ENCODE results near the gene MESD.

The MESD gene

DNA sequence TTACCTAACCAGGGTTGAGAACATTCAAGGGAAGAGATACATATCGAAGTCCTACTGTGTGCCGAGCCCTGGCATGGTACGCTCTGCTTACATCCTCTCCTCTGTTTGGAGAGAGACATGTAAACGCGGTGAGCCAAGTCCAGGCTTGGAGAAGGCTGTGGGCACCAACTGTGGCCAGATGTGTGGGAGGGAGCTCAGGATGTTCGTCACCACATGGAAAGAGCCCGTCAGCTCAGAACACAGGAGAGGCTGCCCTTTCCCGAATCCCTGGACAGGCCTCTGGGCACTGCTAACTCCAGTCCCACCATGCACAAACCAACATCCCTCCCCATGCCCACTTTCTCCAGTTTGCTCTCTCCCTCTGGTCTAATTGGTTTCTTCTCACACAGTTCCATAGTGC is 43.0 kb downstream of the MESD start:
- H3K4me3 ChIP-seq (ENCODE audit: low read depth, low read length): no peak overlapping the region
- TF ChIP-seq, protein P1, sequence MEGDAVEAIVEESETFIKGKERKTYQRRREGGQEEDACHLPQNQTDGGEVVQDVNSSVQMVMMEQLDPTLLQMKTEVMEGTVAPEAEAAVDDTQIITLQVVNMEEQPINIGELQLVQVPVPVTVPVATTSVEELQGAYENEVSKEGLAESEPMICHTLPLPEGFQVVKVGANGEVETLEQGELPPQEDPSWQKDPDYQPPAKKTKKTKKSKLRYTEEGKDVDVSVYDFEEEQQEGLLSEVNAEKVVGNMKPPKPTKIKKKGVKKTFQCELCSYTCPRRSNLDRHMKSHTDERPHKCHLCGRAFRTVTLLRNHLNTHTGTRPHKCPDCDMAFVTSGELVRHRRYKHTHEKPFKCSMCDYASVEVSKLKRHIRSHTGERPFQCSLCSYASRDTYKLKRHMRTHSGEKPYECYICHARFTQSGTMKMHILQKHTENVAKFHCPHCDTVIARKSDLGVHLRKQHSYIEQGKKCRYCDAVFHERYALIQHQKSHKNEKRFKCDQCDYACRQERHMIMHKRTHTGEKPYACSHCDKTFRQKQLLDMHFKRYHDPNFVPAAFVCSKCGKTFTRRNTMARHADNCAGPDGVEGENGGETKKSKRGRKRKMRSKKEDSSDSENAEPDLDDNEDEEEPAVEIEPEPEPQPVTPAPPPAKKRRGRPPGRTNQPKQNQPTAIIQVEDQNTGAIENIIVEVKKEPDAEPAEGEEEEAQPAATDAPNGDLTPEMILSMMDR (IDR thresholded peaks at IDR 0.05; ENCODE audit: control insufficient read depth, extremely low read depth, insufficient read depth): no peak
- DNase-seq (ENCODE audit: low read depth): no peak

- no peak overlapping the region for H3K4me3 ChIP-seq (ENCODE audit: low read depth, low read length)
- TF ChIP-seq, protein P1 (IDR thresholded peaks at IDR 0.05; ENCODE audit: control insufficient read depth, extremely low read depth, insufficient read depth): no peak
- DNase-seq (ENCODE audit: low read depth): no peak
Observed at GRCh38 chr15:80945605-80946004, 44.0 kb downstream of the MESD start.

- TF ChIP-seq, protein P1 (IDR thresholded peaks at IDR 0.05; ENCODE audit: control insufficient read depth, extremely low read depth, insufficient read depth): no peak
- no peak overlapping the region for H3K4me3 ChIP-seq (ENCODE audit: low read depth, low read length)
- DNase-seq (ENCODE audit: low read depth): no peak
Observed at GRCh38 chr15:80944818-80945217, 44.8 kb downstream of the MESD start.

- peak; percentile 92 for DNase-seq (ENCODE audit: low read depth)
- TF ChIP-seq, protein P1 (IDR thresholded peaks at IDR 0.05; ENCODE audit: control insufficient read depth, extremely low read depth, insufficient read depth): 0 out of 2 replicates have a peak, but pooled peaks have one; percentile 15
- H3K4me3 ChIP-seq (ENCODE audit: low read depth, low read length): no peak overlapping the region
Observed at GRCh38 chr15:80942746-80943565, 46.7 kb downstream of the MESD start.

DNA sequence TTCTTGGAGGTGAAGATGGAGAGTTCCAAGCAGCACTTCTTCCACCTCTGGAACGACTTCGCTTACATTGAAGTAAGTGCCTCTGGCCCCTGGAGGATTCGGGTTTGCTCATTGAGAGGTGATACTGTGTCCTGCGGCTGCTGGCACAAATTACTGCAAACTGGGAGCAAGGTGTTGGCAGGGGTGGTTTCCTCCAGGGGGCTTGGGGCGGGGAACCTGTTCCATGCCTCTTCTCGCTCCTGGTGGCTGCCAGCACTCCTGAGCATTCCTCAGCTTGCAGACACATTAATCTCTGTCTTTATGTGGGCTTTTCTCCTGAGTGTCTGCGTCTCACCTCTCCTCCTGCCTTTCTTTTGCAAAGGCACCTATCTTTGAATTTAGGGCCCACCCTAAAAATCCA is 47.4 kb downstream of the MESD start:
- no peak overlapping the region for H3K4me3 ChIP-seq (ENCODE audit: low read depth, low read length)
- TF ChIP-seq, protein P1 (IDR thresholded peaks at IDR 0.05; ENCODE audit: control insufficient read depth, extremely low read depth, insufficient read depth): no peak
- DNase-seq (ENCODE audit: low read depth): no peak

GRCh38 chr15:80940851-80941250 is 48.8 kb downstream of the MESD start:
- no peak overlapping the region for H3K4me3 ChIP-seq (ENCODE audit: low read depth, low read length)
- TF ChIP-seq, protein P1 (IDR thresholded peaks at IDR 0.05; ENCODE audit: control insufficient read depth, extremely low read depth, insufficient read depth): no peak
- DNase-seq (ENCODE audit: low read depth): no peak

DNA sequence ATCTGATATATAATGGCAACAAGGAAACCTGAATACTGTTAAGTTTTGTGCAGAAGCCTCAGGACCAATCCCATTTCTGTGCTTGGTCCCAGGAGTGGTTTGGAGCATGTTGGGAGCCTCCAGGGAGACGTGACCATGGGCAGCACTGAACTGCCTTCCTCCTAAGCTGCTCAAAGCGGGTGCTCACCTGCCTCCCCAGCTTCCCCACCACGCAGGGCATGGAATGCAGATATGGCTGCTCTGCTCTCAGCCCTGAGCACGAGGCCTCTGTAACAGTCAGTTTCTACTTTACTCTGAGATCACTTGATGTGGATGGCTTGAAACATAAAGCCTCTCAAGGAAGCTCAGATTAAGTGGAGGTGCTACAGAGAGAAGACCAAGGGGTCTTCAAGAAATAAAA is 49.3 kb downstream of the MESD start:
- DNase-seq (ENCODE audit: low read depth): no peak
- TF ChIP-seq, protein P1 (IDR thresholded peaks at IDR 0.05; ENCODE audit: control insufficient read depth, extremely low read depth, insufficient read depth): no peak

More for the DNA sequence above, 49.3 kb downstream of the MESD start:
- H3K4me3 ChIP-seq (ENCODE audit: low read depth, low read length): no peak overlapping the region
